Activated CD8-positive, alpha-beta memory T cell treated with anti-CD3 and anti-CD28 coated beads for 4 hours (primary cell): Measurements from ENCODE around the gene DCAF7.

Experiments
- DNase-seq, 2 donors: peaks; one replicate each; pipeline ENCODE4 v3.0.0-alpha.2; 2020; ENCODE audit warnings: low read depth in 2 of 2

The DCAF7 gene

GRCh38 chr17:63524051-63524450 lies 26.2 kb upstream of the DCAF7 start:
- DNase-seq, result no peak

- DNase-seq, result no peak
Measured at GRCh38 chr17:63525190-63525946, 24.9 kb upstream of the DCAF7 start.

GRCh38 chr17:63526861-63527260 lies 23.4 kb upstream of the DCAF7 start:
- DNase-seq, result no peak

DNA sequence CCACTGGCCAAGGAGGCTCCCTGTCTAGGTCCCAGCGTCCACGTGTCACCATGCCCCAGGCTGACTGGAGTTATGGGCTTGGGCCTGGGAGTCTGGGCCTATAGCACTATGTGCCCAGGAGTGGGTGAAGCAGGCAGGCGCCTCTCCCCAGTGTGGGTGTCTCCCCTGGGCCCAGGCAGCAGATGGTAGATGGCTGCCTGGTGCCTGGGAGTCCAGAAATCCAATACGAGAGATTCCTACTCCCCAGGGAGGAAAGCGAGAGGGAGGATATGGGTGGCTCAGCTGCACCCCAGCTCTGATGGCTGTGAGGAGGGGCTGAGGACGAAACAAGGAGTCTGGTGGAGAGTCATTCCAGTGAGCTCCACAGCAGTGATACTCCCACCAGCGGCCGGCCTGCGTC lies 22.1 kb upstream of the DCAF7 start:
- DNase-seq, result no peak

DNA sequence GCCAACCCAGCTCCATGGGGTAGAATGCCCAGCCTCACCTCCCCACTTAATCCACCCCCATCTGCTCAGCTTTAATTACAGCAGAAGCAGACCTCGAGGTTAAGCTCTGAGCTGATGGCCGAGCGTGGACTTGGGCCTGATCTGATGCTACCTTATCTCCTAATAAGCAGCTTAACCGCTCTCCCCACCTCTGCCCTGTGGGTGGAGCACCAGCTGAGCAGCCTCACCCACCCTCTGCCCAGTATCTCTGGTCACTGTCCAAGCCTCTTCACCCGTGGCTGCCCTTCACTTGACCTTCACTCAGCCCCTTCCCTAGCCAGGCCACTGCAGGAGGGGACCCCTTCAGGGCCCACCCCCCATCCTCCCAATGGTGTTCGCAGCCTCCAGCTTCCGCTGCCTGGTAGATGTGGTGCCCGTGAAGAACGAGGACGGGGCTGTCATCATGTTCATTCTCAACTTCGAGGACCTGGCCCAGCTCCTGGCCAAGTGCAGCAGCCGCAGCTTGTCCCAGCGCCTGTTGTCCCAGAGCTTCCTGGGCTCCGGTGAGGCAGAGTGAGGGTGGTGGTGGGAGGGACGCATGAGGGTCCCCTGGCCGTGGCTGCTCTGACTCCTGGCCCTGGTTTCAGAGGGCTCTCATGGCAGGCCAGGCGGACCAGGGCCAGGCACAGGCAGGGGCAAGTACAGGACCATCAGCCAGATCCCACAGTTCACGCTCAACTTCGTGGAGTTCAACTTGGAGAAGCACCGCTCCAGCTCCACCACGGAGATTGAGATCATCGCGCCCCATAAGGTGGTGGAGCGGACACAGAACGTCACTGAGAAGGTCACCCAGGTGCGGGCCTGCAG lies 20.3 kb upstream of the DCAF7 start:
- DNase-seq, result no peak

- DNase-seq, result no peak
Measured at GRCh38 chr17:63530557-63531021, 19.7 kb upstream of the DCAF7 start.

GRCh38 chr17:63531022-63531965 lies 19.0 kb upstream of the DCAF7 start:
- DNase-seq, result no peak

GRCh38 chr17:63533433-63534077 lies 16.7 kb upstream of the DCAF7 start:
- DNase-seq, result no peak

DNA sequence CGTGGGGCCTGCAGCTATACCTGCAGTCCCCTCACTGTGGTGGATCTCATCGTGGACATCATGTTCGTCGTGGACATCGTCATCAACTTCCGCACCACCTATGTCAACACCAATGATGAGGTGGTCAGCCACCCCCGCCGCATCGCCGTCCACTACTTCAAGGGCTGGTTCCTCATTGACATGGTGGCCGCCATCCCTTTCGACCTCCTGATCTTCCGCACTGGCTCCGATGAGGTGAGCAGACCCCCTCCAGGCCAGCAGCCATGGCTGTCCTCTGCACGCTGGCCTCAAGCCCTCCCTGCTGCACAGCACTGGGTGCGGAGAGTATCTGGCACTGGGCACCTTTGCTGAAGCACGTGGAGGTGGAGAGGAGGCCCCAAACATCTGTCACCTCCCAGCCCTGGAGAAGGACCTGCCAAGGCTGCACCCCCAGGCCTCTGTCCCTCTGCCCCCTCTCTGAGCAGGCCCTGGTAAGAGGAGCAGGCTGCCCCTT lies 16.2 kb upstream of the DCAF7 start:
- no peak for DNase-seq

GRCh38 chr17:63534816-63535455 lies 15.3 kb upstream of the DCAF7 start:
- no peak for DNase-seq

GRCh38 chr17:63535640-63536039 lies 14.6 kb upstream of the DCAF7 start:
- no peak for DNase-seq

DNA sequence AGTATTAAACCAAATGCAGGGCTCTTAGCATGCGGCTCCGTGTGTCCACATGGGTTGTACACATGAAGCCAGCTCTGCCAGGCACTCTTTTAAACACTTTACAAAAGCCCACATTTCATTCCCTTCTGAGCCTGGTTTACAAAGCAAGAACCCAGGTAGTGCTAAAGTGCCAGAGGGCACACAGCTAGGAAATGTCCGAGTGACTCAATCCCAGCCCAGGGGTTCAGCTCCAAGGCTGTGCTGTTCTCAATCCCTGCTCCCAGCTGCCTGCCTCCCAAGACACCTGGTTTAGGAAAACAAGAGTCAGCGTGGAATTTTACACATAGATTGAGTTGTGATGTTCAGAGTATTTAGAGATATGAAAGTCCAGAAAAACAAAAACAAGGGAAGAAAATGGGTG lies 13.3 kb upstream of the DCAF7 start:
- DNase-seq, result no peak

DNA sequence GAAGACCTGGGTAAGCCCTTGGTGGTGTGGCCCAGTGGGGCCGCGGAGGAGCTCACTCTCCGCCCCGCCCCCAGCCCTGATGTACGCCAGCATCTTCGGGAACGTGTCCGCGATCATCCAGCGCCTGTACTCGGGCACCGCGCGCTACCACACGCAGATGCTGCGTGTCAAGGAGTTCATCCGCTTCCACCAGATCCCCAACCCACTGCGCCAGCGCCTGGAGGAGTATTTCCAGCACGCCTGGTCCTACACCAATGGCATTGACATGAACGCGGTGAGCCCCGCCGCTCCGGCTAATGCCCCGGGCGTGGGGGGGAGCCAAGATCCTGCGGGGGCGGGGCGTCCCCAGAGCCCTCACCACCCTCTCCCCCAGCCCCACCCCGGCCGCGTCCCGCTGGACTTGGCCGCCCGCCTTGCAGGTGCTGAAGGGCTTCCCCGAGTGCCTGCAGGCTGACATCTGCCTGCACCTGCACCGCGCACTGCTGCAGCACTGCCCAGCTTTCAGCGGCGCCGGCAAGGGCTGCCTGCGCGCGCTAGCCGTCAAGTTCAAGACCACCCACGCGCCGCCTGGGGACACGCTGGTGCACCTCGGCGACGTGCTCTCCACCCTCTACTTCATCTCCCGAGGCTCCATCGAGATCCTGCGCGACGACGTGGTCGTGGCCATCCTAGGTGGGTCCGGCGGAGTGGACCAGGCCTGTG lies 12.1 kb upstream of the DCAF7 start:
- DNase-seq, result no peak

DNA sequence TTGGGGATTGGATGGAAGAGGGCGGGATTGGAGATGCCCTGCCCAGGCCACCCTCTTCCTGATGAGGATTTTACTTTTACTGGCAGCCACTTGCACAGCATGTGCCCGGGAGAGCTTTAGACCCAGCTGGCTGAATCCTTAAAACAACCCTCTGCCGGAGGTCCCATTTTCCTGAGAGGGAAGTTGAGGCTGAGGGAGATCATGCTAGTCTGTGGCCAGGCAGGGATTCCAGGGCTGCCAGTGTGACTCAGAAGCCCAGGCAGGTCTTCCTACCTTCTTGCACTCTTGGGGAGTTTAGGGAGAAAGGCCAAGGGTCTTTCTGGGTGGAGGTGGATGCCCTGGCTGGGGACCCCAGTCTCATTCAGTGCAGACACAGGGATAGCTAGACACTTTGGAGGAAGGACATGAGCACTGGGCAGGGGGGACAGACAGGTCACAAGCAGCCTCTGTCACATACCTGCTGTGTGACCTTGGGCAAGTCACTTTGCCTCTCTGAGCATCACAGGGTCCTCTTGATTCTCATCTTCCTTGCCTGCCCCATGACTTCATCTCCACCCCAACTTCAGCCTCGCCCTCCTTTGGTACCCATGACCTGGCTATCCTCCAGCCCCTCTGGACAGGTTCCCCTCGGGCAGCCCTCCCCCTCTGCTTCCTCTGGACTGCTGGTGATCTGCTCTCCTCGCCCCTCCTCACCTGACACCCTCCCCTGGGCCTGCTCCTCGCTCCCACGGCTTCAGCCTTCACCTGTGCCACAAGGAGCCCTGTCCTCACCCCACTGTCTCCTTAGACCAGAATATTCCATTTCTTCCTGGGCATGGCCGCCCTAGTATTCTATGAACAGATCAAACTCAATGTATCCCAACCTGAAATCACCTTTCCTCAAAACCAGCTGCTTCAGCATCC lies 11.3 kb upstream of the DCAF7 start:
- no peak for DNase-seq

- DNase-seq, result no peak
Measured at GRCh38 chr17:63540590-63540989, 9.7 kb upstream of the DCAF7 start.

DNA sequence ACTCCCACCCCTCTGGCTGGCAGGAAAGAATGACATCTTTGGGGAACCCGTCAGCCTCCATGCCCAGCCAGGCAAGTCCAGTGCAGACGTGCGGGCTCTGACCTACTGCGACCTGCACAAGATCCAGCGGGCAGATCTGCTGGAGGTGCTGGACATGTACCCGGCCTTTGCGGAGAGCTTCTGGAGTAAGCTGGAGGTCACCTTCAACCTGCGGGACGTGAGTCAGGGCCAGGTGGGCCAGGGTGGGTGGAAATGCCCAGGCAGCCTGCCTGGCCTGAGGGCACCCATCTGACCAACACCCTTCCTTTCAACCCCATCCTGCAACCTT lies 8.1 kb upstream of the DCAF7 start:
- no peak for DNase-seq

DNA sequence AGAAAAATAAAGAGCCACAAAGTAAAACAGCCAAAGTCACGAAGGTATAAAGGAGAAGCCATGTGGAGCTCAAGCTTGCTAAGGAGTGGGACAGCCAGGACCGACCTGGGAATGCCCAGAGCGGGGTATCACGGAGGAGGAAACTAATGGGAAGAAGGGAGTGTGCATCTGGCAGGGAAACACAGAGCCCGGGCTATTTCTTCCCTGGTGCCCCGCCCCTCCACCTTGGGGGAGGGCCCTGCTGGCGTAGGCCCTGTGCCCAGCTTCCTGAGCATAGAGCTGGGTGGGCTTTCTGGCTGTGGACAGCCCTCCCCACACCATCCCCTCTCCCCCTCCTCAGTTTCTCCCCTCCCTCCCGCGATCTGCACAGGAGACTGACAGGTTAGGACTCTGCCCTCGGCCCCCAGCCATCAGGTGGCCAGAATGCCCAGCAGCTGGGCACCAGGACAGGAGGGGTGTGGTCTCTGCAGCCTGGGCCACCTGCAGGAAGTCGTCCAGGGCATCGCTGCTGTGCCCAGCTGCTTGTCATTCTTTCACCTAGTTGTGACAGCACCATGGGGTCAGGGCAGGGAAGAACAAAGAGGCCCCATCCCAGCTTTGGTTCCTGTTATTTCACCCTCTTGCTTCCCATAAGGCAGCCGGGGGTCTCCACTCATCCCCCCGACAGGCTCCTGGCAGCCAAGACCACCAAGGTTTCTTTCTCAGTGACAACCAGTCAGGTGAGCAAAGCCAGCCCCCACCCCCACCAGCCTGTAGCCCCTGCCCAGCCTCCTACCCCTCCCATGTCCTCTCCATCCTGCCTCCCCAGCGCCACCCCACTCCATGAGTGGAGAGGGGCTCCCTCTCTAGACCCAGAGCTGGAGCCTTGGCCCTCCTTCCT lies 7.1 kb upstream of the DCAF7 start:
- DNase-seq, result no peak

- DNase-seq, result no peak
Measured at GRCh38 chr17:63543822-63544420, 6.4 kb upstream of the DCAF7 start.
